Stimulated activated CD8-positive, alpha-beta memory T cell treated with anti-CD3 and anti-CD28 coated beads, Interleukin-2, amount 100 ng/mL, for 1 hour (primary cell): ENCODE data around the gene CARMIL1.

Experiments
- DNase-seq, 2 donors: peaks; one replicate each; pipeline ENCODE4 v3.0.0-alpha.2; 2020; ENCODE audit warnings: low read depth in 2 of 2

The CARMIL1 gene

DNA sequence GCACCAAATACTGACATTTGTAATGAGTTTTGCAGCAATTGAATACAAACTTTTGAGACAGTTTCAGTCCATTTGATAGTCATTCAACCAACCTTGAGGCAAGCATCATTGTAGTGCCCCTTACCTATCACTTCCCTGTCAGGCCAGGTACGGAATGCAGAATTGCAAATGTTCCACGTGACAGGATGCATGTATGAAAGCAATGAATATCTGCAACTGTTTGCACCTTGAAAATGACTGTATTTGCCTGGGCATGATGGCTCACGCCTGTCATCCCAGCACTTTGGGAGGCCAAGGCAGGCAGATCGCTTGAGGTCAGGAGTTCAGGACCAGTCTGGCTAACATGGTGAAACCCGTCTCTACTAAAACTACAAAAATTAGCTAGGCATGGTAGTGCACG, 226.8 kb downstream of the CARMIL1 start:
- no peak for DNase-seq

GRCh38 chr6:25508051-25508450, 228.9 kb downstream of the CARMIL1 start:
- DNase-seq = no peak

GRCh38 chr6:25511376-25511775, 232.2 kb downstream of the CARMIL1 start:
- DNase-seq = no peak

DNA sequence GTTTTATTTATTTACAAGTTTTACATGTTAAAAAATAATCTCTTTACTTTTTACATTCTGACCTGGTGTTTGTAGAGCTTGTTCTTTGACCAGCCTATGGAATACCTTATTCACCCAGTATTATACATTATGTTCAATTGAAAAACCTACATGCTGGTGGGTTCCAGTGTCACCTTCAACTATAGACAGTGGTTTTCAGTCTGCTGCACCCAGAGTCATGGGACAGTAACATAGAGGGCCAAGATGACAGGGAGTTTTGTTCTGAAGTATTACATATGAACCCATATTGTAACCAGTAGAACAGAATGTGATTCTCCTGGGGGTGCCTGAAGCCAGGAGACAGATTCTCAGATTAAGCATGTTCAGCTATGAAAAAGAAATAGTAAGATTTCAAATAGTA, 233.4 kb downstream of the CARMIL1 start:
- no peak for DNase-seq

DNA sequence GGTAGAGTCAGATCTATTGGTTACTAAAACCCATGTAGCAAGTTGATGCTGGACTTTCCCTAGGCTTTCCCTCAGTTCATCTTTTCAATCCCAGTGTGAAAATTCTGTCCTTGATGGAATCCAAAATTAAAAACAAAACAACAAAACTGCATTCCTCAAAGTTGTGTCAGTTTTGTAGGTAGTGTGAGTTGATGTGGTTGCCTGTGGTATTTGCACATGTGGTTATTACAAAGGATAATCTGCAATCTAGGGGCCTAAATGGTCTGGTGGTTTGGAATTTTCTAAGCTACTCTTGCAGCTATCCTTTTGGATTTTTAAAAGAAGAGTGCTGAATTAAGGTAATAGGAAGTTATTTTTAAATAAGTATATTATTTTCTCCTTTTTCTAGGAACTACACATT, 240.7 kb downstream of the CARMIL1 start:
- no peak for DNase-seq

DNA sequence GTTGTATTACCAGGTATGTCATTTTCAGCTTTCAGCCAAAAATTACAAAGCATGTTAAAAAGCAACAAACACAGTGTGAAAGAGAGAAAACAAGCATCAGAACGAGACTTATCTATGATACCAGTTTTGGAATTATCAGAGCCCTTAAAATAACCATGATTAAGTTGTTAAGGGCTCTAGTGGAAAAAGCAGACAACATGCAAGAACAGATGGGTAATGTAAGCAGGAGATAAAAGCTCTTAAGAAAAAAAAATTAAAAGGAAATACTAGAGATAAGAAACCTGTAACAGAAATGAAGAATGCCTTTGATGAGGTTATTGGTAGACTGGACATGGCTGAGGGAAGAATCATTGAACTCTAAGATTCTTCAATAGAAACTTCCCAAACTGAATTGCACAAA, 245.4 kb downstream of the CARMIL1 start:
- no peak for DNase-seq

DNA sequence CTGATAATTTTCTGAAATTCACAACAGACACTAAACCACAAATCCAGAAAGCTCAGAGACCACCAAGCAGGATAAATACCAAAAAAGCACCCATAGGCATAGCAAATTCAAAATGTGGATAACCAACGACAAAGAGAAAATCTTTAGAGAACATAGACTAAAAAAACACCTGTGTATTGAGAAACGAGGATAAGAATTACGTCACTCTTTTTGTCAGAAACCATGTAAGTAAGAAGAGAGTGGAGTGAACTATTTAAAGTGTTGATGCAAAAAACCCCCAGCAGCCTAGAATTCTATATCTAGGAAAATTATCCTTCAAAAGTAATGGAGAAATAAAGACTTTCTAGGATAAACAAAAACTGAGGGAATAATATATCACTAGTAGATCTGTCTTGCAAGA, 245.9 kb downstream of the CARMIL1 start:
- no peak for DNase-seq

- no peak for DNase-seq
Observed at GRCh38 chr6:25534942-25535631, 255.9 kb downstream of the CARMIL1 start.

DNA sequence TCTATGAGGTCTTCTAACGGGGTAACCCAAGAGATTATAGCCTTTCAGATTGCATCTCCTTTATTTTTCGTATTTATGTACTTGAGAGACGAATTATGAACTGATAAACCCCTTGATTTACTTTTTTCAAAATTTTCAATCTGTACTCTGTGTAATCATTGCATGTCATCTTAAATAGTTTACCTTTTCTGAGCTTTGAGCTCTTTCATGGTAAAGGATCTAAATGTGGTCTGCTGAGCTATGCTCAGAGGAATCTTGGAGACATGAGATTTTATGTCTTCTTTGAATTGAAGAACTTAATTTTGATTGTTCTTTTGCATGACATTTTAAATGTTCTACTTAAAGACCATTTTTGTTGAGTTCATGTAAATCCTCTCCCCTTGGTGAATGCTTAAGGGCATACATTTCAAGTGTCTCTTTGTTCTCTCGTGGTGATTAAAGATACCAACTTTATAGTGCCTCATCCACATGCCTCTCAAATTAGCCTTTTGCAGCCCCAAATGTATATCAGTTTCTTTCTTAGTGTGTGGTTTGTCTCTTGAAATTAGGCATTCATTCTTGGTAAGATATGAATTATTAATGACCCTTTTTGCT, 256.6 kb downstream of the CARMIL1 start:
- no peak for DNase-seq

DNA sequence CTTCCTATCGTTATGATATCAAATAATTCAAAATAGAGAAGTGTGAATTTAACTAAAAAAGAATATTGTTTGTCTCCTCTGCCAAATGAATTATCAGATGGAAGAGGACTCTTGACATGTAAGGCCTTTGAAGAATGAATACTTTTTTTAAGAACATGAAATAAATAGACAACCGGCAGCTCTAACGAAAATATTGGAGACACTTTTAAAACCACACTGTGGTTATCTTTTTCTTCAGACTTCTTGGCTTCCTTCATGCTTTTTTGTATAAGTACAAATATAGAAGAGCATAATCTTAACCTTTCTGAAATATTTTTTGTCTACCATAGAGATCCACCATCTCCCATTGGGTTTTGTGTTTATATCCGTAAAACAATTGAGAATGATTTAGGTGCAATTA, 257.6 kb downstream of the CARMIL1 start:
- no peak for DNase-seq

GRCh38 chr6:25537349-25538018, 258.3 kb downstream of the CARMIL1 start:
- no peak for DNase-seq

DNA sequence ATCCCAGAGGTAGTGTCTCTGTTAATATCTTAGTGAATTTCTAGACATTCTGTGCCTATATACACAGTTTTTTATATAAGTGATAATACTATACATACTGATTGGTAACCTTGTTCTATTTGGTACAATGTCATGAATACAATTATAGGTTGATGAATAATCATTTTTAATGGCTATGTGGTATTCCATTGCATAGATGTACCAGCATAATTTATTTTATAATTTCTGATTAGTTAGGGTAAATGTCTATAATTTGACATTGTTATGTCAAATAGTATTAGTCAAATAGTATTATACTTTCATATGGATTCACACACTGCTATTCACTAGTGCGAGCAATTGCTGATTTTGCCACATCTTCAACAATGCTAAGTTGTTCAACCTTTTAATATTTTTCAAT, 262.1 kb downstream of the CARMIL1 start:
- DNase-seq = no peak

- no peak for DNase-seq
Observed at GRCh38 chr6:25542984-25543910, 264.1 kb downstream of the CARMIL1 start.

- DNase-seq = no peak
Observed at GRCh38 chr6:25544833-25545232, 265.7 kb downstream of the CARMIL1 start.

- no peak for DNase-seq
Observed at GRCh38 chr6:25547797-25548196, 268.6 kb downstream of the CARMIL1 start.

- no peak for DNase-seq
Observed at GRCh38 chr6:25548451-25548850, 269.3 kb downstream of the CARMIL1 start.

GRCh38 chr6:25550631-25551030, 271.5 kb downstream of the CARMIL1 start:
- DNase-seq = no peak

GRCh38 chr6:25553502-25553901, 274.3 kb downstream of the CARMIL1 start:
- no peak for DNase-seq

GRCh38 chr6:25555188-25555587, 276.0 kb downstream of the CARMIL1 start:
- DNase-seq = no peak

DNA sequence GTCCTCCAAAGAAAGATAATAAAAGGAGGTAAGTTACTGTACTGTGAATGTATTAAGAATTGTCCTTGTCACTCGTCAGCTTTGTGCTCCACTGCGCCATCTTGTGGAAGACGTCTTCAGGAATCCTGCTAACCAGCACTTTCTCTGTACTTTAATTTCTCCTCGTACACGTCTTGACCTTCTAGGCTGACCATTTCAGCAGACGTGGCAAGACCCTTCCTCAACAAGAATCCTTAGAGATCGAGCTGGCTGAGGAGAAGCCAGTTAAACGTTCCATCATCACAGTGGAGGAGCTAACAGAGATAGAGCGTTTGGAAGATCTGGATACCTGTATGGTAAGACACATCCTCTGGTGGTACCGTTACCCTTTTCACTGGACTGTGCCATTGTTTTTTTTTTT, 277.3 kb downstream of the CARMIL1 start:
- DNase-seq = peak; percentile 44 to 58

DNA sequence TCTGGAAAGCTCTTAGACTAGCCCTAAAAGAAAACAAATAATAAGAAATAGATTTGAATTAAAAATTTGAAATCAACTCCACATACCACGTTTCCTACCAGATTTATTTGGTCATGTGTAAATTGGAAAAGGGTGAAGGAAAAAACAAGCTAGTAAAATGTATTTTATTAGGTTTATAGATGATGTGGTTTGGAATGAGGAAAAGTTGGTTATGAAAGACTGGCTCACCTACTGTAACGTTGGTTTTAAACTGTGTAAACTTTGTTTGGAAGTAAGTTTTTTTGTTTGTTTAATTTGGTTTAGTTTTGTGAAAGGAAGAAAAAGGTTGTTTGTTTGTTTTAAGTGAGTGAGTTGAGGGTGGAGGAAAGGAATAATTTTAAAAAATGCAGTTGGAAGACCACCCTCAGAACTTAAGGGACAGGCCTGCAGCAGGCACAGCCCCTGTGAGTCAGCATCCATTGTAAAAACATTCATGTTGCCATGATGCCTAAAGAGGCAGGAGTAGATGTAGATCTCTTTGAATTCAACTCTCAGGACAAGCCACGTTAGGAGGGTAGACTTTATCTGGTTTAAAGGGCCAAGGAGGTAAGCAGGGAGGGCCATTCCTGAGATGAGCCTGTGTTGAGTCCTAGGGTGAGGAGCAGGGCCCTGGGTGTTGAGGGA, 279.1 kb downstream of the CARMIL1 start:
- no peak for DNase-seq

DNA sequence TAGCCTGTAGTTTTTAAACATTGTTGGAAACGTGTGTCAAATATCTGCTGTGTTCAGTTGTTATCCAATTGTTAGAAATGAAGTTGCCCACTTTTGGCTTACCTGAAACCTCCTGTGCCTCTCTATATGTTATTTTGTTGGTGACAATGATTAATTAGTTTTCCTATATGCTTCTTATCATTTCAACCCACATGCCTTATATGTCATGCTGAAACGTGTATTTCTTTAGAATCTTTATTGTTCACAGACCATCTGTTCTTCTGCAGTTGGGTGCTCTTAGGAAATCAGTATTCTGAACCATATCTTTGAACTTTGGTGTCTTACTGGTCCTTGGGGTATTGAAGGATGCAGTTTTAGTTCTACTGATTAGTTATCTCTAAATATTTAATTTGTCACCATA, 281.7 kb downstream of the CARMIL1 start:
- no peak for DNase-seq
